ENCODE measurements around the gene CASKIN1.

- TF ChIP-seq POLR2AphosphoS5 (IDR thresholded peaks at IDR 0.05) (no peak), EP300 (IDR thresholded peaks at IDR 0.05) (no peak), CTCF (IDR thresholded peaks at IDR 0.05) (no peak), POLR2A (IDR thresholded peaks at IDR 0.05) (no peak)
Observed at GRCh38 chr16:2238150-2238837, 41.9 kb upstream of the CASKIN1 start.
